GM21381 (cell line): ENCODE measurements around the gene ABCD4.
A peak's percentile ranks its signal among the peaks of the same experiment; 100 is the strongest.

Experiments
- ATAC-seq: cut with Tn5 transposase; IDR thresholded peaks from one replicate; pipeline ENCODE4 v1.9.1; 2021; ENCODE audit warnings: mild to moderate bottlenecking, moderate library complexity; ENCODE audit not compliant: unreplicated experiment

The ABCD4 gene

GRCh38 chr14:74260525-74261233 is 42.1 kb downstream of the ABCD4 start:
- ATAC-seq = no peak

GRCh38 chr14:74259513-74259912 is 43.2 kb downstream of the ABCD4 start:
- no peak for ATAC-seq

- no peak for ATAC-seq
These were observed 44.0 kb downstream of the ABCD4 start for GRCh38 chr14:74258764-74259035.

- no peak for ATAC-seq
These were observed 44.6 kb downstream of the ABCD4 start for GRCh38 chr14:74257941-74258763.

GRCh38 chr14:74257078-74257940 is 45.4 kb downstream of the ABCD4 start:
- peak; percentile 74 for ATAC-seq

- no peak for ATAC-seq
These were observed 47.5 kb downstream of the ABCD4 start for GRCh38 chr14:74255281-74255680.

GRCh38 chr14:74249433-74250375 is 53.0 kb downstream of the ABCD4 start:
- no peak for ATAC-seq

GRCh38 chr14:74248017-74248416 is 54.7 kb downstream of the ABCD4 start:
- ATAC-seq = no peak

- no peak for ATAC-seq
These were observed 56.2 kb downstream of the ABCD4 start for GRCh38 chr14:74246542-74246941.

GRCh38 chr14:74245292-74245691 is 57.4 kb downstream of the ABCD4 start:
- no peak for ATAC-seq

- ATAC-seq = no peak
These were observed 58.6 kb downstream of the ABCD4 start for GRCh38 chr14:74244115-74244514.

GRCh38 chr14:74243051-74243450 is 59.7 kb downstream of the ABCD4 start:
- no peak for ATAC-seq

GRCh38 chr14:74242780-74243042 is 60.0 kb downstream of the ABCD4 start:
- ATAC-seq = no peak

- ATAC-seq = no peak
These were observed 60.5 kb downstream of the ABCD4 start for GRCh38 chr14:74242021-74242779.

GRCh38 chr14:74241652-74242017 is 61.1 kb downstream of the ABCD4 start:
- no peak for ATAC-seq

GRCh38 chr14:74240794-74241651 is 61.7 kb downstream of the ABCD4 start:
- no peak for ATAC-seq

- no peak for ATAC-seq
These were observed 62.6 kb downstream of the ABCD4 start for GRCh38 chr14:74239848-74240793.
